ENCODE measurements around the gene RERE. TPM values are rescaled to one million over a fixed set of nuclear protein-coding genes. Genes with fewer than 3 reads are reported as not detected.
"Not testable (repeated sequence)": the region's sequence is repeated elsewhere in the genome, so short reads cannot be mapped to it uniquely, and the experiment has no call there.

The RERE gene
- total RNA-seq, 1 donor from 2014 or later = 141 TPM

DNA sequence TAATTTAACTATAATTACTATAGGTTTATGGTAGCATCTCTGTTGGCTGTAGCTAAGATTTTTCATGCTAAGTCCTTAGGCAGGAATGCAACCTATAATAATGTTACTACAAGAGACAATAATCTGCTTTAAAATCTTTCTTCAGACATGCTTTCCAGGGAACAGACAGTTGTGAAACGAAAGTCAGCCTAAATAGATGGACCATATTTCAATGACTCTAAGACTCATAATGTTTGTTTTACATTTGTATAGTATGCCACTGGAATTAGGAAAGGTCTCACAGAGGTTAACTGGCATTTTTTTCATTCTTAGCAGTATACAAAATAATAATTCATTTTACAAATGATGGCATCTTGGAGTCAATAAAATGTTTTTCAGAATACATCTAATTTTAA is 8.1 kb downstream of the RERE start:
- DNase-seq (ENCODE audit: extremely low read depth, low read depth, low spot score) = no peak

GRCh38 chr1:8807004-8807403 is 10.4 kb downstream of the RERE start:
- no peak for DNase-seq (ENCODE audit: extremely low read depth, low read depth, low spot score)

- DNase-seq (ENCODE audit: extremely low read depth, low read depth, low spot score) = no peak
Observed at GRCh38 chr1:8800416-8800815, 17.0 kb downstream of the RERE start.

GRCh38 chr1:8797216-8797615 is 20.2 kb downstream of the RERE start:
- DNase-seq (ENCODE audit: extremely low read depth, low read depth, low spot score) = no peak

DNA sequence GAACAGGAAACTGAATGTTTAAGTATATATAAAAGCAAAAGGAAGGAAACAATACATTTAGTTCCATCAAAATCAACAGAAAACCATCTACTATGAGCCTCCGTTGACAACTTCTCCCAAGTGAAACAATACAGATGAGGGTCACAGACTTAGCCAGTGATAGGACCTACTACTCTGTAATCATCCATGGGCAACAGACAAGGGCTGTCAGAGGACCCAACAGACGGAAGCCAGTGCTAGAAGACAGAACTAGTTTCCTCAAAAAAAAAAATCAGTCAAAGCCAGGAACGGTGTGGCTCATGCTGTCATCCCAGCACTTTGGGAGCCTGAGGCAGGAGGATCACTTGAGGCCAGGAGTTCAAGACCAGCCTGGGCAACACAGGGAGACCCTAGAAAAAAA is 20.6 kb downstream of the RERE start:
- DNase-seq (ENCODE audit: extremely low read depth, low read depth, low spot score) = no peak

DNA sequence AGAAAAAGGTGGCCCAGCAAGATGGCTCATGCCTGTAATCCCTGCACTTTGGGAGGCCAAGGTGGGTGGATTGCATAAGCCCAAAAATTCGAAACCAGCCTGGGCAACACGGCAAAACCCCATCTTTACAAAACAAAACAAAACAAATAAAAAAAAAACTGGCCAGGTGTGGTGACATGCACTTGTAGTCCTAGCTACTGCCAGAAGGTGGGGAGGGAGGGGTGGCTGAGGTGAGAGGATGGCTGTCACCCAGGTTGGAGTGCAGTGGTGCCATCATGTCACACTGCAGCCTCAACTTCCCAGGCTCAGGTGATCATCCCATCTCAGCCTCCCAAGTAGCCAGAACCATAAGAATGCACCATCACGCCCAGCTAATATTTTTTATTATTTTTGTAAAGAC is 22.8 kb downstream of the RERE start:
- no peak for DNase-seq (ENCODE audit: extremely low read depth, low read depth, low spot score)

GRCh38 chr1:8791819-8792218 is 25.6 kb downstream of the RERE start:
- no peak for DNase-seq (ENCODE audit: extremely low read depth, low read depth, low spot score)

- DNase-seq (ENCODE audit: extremely low read depth, low read depth, low spot score) = no peak
Observed at GRCh38 chr1:8790987-8791386, 26.5 kb downstream of the RERE start.

- no peak for DNase-seq (ENCODE audit: extremely low read depth, low read depth, low spot score)
Observed at GRCh38 chr1:8790478-8790877, 27.0 kb downstream of the RERE start.

GRCh38 chr1:8789314-8790214 is 27.9 kb downstream of the RERE start:
- no peak for DNase-seq (ENCODE audit: extremely low read depth, low read depth, low spot score)

GRCh38 chr1:8787218-8787617 is 30.2 kb downstream of the RERE start:
- no peak for DNase-seq (ENCODE audit: extremely low read depth, low read depth, low spot score)

DNA sequence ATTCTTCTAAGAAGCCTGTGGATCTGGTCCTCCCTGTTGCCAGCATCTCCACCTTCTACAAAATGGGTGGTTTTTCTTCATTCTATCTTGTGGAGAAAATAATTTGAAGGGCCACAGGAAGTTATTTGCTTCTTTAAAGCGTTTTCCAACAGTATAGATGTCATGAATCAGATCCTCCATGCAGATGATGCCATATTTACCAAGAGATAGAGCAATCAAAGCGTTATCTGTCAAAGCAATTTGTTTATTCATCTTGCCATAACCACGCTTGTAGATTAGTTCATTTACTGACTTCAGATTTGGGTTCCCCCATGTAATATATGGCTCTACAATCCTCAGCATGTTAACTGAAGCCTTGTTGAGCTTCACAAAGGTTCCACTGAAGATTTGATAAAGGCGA is 31.2 kb downstream of the RERE start:
- not testable (repeated sequence) for DNase-seq (ENCODE audit: extremely low read depth, low read depth, low spot score)

DNA sequence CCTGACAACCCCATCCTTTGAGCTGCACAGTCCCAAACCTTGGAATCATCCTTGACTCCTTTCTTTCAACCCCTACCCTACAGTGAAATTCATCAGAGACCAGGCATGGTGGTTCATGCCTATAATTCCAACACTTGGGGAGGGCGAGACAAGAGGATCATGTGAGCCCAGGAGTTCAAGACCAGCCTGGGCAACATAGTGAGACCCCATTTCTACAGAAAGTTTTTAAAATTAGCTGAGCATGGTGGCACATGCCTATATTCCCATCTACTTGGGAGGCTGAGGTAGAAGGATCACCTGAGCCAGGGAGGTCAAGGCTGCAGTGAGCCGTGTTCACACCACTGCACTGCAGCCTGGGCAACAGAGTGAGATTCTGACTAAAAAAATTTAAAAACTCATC is 34.5 kb downstream of the RERE start:
- DNase-seq (ENCODE audit: extremely low read depth, low read depth, low spot score) = no peak

DNA sequence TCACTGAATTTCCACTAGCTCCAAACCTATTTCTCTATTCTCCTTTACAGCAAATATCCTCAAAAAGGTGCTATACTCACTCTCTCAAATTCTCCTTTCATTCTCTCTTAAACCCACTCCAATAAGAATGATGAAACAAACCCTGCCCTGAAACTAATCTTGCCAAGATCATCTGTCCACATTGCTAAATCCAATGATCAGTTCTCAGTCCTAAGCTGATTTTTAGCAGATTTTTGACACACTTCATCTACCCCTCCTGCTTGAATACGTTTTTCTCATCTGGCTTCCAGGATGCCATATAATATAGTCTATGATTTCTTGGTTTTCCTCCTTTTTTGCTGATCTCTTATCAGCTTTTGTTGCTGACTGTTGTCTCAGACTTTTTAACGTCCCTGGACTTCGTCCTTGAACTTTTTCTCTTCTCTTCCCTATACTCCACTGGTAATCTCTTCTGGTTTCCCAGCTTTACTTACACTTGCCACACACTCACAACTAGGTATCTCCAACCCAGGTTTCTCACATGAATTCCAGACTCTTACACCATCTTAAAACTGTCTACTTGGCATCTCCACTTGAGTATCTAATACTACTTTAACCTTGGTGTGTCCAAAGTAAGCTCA is 35.3 kb downstream of the RERE start:
- DNase-seq (ENCODE audit: extremely low read depth, low read depth, low spot score) = no peak

- DNase-seq (ENCODE audit: extremely low read depth, low read depth, low spot score) = no peak
Observed at GRCh38 chr1:8780405-8780804, 37.0 kb downstream of the RERE start.

- DNase-seq (ENCODE audit: extremely low read depth, low read depth, low spot score) = no peak
Observed at GRCh38 chr1:8777867-8778266, 39.6 kb downstream of the RERE start.

DNA sequence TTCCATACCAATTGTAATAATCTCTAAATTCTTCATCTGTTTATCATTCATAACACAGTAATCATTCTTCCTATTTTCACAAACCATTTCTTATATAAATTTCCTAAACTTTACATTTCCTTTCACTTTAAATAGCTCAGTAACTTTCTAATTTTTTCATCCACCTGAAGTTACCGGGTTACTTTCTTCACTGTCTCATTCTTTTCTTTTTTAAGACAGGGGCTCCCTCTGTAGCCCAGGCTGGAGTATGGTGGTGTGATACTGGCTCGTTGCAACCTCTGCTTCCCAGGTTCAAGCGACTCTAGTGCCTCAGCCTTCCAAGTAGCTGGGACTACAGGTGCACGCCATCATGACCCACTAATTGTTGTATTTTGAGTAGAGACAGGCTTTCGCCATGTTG is 41.3 kb downstream of the RERE start:
- no peak for DNase-seq (ENCODE audit: extremely low read depth, low read depth, low spot score)

GRCh38 chr1:8767006-8767405 is 50.4 kb downstream of the RERE start:
- no peak for DNase-seq (ENCODE audit: extremely low read depth, low read depth, low spot score)

GRCh38 chr1:8765198-8765597 is 52.2 kb downstream of the RERE start:
- DNase-seq (ENCODE audit: extremely low read depth, low read depth, low spot score) = no peak

- DNase-seq (ENCODE audit: extremely low read depth, low read depth, low spot score) = no peak
Observed at GRCh38 chr1:8764293-8764937, 53.0 kb downstream of the RERE start.

DNA sequence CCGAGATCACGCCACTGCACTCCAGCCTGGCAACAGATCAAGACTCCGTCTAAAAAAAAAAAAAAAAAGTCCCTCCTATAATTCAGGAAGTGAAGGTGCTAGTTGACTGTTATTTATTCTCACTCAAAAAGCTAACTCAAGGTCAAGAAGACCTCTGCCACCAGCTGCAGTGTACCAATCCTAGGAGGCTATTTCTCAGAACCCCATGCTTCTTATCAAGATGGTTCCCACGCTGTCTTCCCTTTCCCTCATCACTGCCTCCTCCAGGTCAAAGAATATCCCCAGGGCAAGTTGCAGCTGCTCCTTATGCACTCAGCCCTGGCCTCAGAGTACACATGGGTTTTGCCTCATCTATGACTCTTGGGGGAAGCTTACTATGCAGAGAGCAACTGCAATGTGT is 53.6 kb downstream of the RERE start:
- no peak for DNase-seq (ENCODE audit: extremely low read depth, low read depth, low spot score)

GRCh38 chr1:8754993-8755392 is 62.4 kb downstream of the RERE start:
- DNase-seq (ENCODE audit: extremely low read depth, low read depth, low spot score) = no peak
